Choroid plexus epithelial cell (primary cell): ENCODE measurements around the gene TCEA2.

Experiments
- DNase-seq: peaks from one replicate; pipeline ENCODE4 v3.0.0-alpha.2; 2010; ENCODE audit warnings: low read depth
- H3K4me3 ChIP-seq: 2 replicates; pipeline ENCODE4 v1.5.1; 2011; ENCODE audit warnings: low read depth, mild to moderate bottlenecking, control low read depth, low read length, moderate library complexity
- TF ChIP-seq, protein P1 (sequence below): conservative IDR thresholded peaks from 2 replicates; pipeline ENCODE4 v1.5.1; 2011; ENCODE audit warnings: low read depth, mild to moderate bottlenecking, control low read depth, inconsistent platforms, low read length, moderate library complexity

Gene TCEA2

GRCh38 chr20:64062596-64063388 lies at the start of gene TCEA2:
Gene TCEA2 (plus strand): TSS chr20:64063198. CDS start chr20:64063313, 115 bp downstream.
- peak; percentile 97 for DNase-seq
- TF ChIP-seq, protein P1, sequence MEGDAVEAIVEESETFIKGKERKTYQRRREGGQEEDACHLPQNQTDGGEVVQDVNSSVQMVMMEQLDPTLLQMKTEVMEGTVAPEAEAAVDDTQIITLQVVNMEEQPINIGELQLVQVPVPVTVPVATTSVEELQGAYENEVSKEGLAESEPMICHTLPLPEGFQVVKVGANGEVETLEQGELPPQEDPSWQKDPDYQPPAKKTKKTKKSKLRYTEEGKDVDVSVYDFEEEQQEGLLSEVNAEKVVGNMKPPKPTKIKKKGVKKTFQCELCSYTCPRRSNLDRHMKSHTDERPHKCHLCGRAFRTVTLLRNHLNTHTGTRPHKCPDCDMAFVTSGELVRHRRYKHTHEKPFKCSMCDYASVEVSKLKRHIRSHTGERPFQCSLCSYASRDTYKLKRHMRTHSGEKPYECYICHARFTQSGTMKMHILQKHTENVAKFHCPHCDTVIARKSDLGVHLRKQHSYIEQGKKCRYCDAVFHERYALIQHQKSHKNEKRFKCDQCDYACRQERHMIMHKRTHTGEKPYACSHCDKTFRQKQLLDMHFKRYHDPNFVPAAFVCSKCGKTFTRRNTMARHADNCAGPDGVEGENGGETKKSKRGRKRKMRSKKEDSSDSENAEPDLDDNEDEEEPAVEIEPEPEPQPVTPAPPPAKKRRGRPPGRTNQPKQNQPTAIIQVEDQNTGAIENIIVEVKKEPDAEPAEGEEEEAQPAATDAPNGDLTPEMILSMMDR = no peak
- H3K4me3 ChIP-seq = peak within 1 kb of the TSS; percentile 79

- TF ChIP-seq, protein P1 = no peak
- H3K4me3 ChIP-seq = no peak overlapping the region
- no peak for DNase-seq
These were observed 47.4 kb upstream of the TCEA2 start for GRCh38 chr20:64015635-64016034.

DNA sequence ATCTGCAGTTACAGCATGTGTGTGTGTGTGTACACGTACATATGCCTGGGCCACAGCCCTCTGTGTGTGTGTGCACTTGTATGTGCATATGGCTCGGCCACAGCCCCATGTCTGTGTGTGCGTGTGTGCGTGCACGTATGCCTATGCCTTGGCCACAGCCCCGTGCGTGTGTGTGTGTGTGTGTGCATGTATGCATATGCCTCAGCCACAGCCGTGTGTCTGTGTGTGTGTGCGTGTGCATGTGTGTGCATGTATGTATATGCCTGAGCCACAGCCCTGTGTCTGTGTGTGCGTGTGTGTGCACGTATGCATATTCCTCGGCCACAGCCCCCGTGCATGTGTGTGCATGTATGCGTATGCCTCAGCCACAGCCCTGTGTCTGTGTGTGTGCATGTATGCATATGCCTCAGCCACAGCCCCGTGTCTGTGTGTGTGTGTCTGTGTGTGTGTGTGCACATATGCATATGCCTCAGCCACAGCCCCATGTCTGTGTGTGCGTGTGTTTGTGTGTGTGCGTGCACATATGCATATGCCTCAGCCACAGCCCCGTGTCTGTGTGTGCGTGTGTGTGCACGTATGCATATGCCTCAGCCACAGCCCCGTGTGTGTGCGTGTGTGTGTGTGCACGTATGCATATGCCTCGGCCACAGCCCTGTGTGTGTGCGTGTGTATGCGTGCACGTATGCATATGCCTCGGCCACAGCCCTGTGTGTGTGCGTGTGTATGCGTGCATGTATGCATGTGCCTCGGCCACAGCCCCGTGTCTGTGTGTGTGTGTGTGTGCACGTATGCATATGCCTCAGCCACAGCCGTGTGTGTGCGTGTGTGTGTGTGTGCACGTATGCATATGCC lies 41.6 kb upstream of the TCEA2 start:
- no peak overlapping the region for H3K4me3 ChIP-seq
- no peak for DNase-seq
- TF ChIP-seq, protein P1 = no peak

- no peak overlapping the region for H3K4me3 ChIP-seq
- TF ChIP-seq, protein P1 = no peak
- DNase-seq = no peak
These were observed 40.2 kb upstream of the TCEA2 start for GRCh38 chr20:64022671-64023360.

- no peak for DNase-seq
- H3K4me3 ChIP-seq = no peak overlapping the region
- TF ChIP-seq, protein P1 = no peak
These were observed 39.4 kb upstream of the TCEA2 start for GRCh38 chr20:64023361-64024140.
